Fibroblast of villous mesenchyme (primary cell): ENCODE measurements around the gene DNAJC15. TPM values are rescaled to one million over a fixed set of nuclear protein-coding genes. Genes with fewer than 3 reads are reported as not detected.

Experiments used
- DNase-seq: peaks from one replicate; pipeline ENCODE4 v3.0.0-alpha.2; 2010; ENCODE audit warnings: low read depth
- H3K4me3 ChIP-seq: 2 replicates; pipeline ENCODE4 v1.5.1; 2011; ENCODE audit warnings: low read depth, mild to moderate bottlenecking, low read length
- CTCF ChIP-seq: IDR thresholded peaks from 2 replicates; pipeline ENCODE4 v1.5.1; 2012; ENCODE audit warnings: low read depth, mild to moderate bottlenecking, low read length; ENCODE audit not compliant: insufficient read depth
- total RNA-seq: library from RNA; depleted of rRNA; stranded (reverse); fragments of >200 nt; gene quantifications from 2 replicates; pipeline ENCODE4 v1.2.3, GENCODE V29; 2012

Gene DNAJC15
- total RNA-seq, 1 donor: 4.7 TPM

GRCh38 chr13:43115141-43115540 is 91.8 kb downstream of the DNAJC15 start:
- H3K4me3 ChIP-seq: no peak overlapping the region
- TF ChIP-seq CTCF: no peak
- no peak for DNase-seq

- no peak overlapping the region for H3K4me3 ChIP-seq
- TF ChIP-seq CTCF: no peak
- DNase-seq: no peak
Observed at GRCh38 chr13:43116242-43116641, 92.9 kb downstream of the DNAJC15 start.

GRCh38 chr13:43118521-43118920 is 95.1 kb downstream of the DNAJC15 start:
- H3K4me3 ChIP-seq: no peak overlapping the region
- TF ChIP-seq CTCF: no peak
- DNase-seq: no peak

- no peak for TF ChIP-seq CTCF
- H3K4me3 ChIP-seq: no peak overlapping the region
- no peak for DNase-seq
Observed at GRCh38 chr13:43119206-43119605, 95.8 kb downstream of the DNAJC15 start.

- no peak for TF ChIP-seq CTCF
- no peak overlapping the region for H3K4me3 ChIP-seq
- DNase-seq: no peak
Observed at GRCh38 chr13:43122791-43123190, 99.4 kb downstream of the DNAJC15 start.

- TF ChIP-seq CTCF: no peak
- H3K4me3 ChIP-seq: no peak overlapping the region
- DNase-seq: no peak
Observed at GRCh38 chr13:43123856-43124255, 100.5 kb downstream of the DNAJC15 start.

- TF ChIP-seq CTCF: no peak
- no peak for DNase-seq
- no peak overlapping the region for H3K4me3 ChIP-seq
Observed at GRCh38 chr13:43124490-43124889, 101.1 kb downstream of the DNAJC15 start.
